NCI-H774 (cell line): Measurements from ENCODE around the gene TEDC1.

Experiments
- DNase-seq: peaks from one replicate; lab custom pipeline; 2025; lab: John Stamatoyannopoulos, UW

TEDC1 gene

GRCh38 chr14:105484069-105484996, 6.7 kb upstream of the TEDC1 start:
- no peak for DNase-seq

DNA sequence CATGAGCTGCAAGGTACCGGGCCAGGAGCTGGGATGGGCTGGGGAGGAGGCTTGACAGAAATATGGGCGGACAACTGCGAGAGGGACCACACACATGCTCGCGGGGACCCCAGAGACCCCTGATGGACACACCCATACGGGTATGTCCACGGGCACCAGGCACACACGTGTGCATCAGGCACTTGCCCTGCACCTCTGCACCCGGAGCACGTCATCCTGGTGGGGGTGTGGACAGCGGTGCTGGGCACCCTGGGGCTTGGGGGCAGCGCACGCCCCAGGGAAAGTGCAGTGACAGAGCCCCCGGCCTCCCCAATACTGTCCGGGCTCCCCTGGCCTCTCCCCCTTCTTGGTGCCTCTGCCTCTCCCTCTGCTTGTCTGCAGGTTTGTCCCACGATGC, 6.1 kb upstream of the TEDC1 start:
- no peak for DNase-seq

GRCh38 chr14:105485739-105486162, 5.3 kb upstream of the TEDC1 start:
- peak; percentile 27 for DNase-seq

GRCh38 chr14:105486163-105486973, 4.7 kb upstream of the TEDC1 start, which contains the start of gene CRIP1:
Gene CRIP1 (plus strand): TSS chr14:105486886. CDS start chr14:105487260, 374 bp downstream.
- DNase-seq = no peak

DNA sequence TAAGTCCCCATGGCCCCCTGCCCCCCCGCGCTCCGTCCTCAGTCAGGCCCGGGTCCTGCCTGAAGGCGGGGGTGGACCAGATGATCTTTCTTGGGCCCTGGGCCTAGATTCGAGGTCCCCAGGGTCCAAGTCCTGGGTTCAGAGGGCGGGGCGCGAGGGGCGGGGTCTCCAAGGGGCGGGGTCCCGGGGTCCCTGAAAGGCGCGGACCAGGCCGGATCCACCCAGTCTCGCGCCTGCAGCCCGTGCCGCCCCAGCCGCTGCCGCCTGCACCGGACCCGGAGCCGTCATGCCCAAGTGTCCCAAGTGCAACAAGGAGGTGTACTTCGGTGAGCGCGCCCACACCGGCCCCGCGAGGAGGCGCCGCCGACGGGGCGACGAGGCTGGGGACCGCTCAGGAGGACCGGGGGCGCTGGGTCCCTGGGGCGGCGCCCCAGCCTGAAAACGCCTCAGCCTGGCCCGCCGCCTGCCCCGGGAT, 4.0 kb upstream of the TEDC1 start:
- DNase-seq = no peak

- DNase-seq = peak; percentile 16
These were observed 3.5 kb upstream of the TEDC1 start for GRCh38 chr14:105487449-105487985.

DNA sequence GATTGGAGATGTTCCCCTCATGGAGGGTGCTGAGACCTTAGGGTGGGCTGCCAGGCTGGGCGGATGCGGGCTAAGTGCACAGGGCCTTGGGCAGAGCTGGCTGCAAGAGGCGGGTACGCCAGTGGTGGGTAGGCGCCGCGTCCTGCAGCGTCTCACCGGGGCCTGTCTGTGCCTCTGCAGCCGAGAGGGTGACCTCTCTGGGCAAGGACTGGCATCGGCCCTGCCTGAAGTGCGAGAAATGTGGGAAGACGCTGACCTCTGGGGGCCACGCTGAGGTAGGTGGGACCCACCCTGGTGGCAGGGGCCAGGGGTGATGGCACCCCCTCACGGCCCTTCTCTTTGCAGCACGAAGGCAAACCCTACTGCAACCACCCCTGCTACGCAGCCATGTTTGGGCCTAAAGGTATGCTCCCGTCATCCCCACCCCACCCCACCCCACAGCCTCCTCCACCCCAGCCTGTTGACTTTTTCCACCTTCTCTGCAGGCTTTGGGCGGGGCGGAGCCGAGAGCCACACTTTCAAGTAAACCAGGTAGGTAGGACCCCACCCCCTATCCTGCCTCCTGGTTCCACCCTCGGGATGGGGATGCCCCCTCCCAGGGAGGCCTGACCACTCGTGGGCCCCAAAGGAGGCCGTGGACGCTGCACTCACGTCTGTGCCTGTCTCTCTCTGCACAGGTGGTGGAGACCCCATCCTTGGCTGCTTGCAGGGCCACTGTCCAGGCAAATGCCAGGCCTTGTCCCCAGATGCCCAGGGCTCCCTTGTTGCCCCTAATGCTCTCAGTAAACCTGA, 2.9 kb upstream of the TEDC1 start:
- DNase-seq = no peak

DNA sequence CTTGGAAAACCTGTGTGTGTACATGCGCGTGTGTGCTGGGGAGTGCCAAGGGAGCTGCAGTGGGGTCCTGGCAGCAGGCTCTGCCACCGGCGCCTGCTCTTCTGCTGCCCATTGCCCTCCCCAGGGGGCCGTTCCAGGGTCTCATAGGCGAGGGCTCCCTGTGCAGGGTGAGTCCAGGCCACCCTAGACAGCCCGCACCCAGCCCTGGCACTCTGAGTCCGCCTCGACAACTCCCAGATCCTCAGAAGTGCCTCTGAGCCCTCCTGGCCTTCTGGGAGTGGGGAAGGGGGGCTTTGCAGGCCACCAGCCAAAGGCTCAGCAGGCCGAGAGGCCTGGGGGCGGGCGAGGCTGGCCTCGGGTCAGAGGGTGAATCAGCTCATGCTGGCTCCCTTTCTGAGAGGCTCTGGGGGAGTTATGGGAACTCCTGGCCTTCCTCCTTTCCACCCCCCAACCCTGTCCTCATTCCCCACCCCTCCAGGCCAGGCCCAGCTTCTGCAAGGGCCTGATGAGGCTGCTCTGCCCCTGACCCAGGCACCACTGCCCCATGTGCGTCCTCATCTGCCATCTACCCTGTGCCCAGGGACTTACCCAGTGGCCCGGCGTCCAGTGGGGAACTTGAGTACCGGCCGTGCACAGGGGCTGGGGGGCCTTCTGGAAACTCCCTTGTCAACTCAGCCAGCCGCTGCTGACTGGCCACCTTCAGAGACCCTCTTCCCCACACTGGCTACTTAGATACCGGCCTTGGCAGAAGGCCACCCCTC, 2.1 kb upstream of the TEDC1 start:
- no peak for DNase-seq

DNA sequence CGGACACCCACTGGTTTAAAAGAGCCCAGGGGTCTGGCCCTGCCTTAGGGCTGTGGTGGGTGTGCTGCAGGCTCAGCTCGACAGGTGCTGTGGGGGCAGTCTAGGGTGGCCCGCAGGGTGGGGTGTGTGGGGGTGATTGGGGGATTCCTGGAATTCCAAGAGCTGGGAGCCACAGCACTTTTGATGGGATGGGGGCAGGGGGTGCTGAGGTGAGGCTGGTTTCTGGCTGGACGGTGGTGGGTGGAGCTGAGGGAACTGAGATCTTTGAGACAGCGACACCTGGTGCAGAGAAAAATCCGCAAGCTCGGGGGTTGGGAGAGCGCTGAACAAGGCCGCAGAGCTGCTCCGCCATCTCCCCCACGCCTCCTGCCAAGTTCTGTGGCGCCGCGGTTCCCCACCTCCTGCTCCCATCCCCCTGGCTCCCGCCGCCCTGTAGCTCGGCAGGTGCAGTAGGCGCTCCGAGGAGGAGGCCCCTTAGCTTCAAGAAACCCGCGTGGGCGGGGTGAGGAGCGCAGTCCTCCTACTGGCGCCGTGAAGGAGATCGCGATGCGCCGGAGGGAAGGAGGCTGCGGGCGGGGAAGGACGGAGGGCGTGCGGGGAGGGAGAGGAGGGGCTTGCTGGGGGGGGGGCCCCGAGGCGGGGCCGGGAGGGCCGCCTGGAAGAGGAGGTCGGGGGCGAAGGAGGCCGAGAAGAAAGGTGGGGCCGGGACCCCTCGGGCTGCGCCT, 1.3 kb upstream of the TEDC1 start:
- DNase-seq = peak; percentile 74

- DNase-seq = no peak
These were observed 827 bp upstream of the TEDC1 start for GRCh38 chr14:105490267-105490571.

DNA sequence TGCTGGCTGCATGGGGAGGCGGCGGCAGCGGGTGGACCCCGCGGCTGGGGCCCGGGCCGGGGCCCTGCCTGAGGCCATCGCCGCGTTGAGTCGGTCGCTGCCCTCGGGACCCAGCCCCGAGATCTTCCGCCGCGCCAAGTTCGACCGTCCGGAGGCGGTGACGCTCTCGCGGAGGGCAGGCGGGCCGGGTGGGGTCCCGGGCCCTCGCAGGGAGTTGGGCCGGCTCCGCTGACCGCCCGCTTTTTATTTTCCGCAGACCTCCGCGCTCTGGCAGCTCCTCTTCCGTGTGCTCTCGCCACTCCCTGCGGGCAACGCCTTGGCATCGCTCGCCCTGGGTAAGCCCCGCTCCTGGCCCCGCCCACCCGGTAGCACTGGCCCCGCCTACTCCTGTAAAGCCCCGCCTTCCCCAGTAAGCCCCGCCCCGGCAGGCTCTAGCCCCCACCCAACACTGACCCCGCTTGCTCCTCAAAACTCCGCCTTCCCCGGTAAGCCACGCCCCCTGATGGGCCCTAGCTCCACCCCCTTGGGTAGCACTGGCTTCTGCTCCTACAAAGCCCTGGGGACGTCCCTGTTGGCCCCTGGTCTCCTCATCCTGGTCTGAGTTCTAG, 424 bp downstream of the TEDC1 start:
- DNase-seq = peak; percentile 70

- no peak for DNase-seq
These were observed 1.3 kb downstream of the TEDC1 start for GRCh38 chr14:105492031-105492970.

DNA sequence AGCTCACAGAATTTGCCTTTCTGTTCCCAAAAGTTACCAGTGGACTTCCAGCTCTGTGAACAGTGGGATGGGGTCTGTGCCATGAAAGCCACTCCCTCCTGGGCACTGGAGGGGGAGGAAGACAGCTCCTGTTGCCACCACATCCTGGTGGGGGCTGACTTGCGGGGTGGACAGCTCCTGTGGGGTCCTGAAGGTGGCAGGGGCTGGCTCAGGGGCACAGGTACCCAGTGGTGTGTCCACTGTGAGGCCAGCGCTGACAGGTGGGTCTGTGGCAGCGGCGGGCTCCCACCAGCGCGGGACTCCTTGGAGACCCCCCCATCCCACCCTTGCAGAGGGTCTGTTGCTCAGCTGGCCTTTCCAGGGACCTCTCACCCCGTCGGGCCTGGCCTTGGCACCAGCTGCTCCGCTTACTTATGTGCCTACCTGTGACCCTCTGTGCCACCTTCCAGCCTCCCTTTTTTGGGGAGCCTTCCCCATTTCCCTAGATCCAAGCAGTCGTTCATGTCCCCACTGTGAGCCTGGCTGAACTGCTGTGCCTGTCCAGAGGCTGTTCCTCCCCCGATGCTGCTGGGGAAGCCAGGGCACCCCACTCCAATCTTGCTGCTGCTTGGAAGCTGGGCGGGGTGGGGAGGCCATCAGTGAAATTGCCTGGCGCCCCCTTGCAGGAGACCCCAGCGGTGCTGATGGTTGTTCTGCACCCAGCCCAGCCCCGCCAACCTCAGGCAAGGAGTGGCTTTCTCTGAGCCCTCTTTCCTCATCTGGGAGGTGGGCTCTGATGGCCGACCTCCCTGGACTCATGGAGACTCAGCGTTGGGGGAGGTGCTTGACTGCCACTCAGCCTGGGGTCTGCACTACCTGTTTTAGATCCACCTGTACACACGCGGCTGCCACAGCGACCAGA, 2.2 kb downstream of the TEDC1 start:
- no peak for DNase-seq

GRCh38 chr14:105493921-105494605, 3.0 kb downstream of the TEDC1 start:
- no peak for DNase-seq

DNA sequence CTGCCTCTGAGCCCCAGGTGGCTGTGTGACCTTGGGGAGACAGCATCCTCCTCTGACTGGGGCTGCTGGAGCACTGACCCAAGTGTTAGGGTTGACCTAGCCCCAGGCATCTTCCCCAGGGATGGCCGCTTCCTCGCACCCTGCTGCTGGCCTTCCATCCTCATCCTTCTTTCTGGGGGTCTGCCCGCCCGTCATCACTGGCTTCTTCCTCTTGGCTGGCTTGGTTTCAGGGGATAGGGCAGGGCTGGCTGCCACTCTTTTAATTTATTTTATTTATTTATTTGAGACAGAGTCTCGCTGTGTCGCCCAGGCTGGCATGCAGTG, 3.5 kb downstream of the TEDC1 start:
- DNase-seq = no peak

DNA sequence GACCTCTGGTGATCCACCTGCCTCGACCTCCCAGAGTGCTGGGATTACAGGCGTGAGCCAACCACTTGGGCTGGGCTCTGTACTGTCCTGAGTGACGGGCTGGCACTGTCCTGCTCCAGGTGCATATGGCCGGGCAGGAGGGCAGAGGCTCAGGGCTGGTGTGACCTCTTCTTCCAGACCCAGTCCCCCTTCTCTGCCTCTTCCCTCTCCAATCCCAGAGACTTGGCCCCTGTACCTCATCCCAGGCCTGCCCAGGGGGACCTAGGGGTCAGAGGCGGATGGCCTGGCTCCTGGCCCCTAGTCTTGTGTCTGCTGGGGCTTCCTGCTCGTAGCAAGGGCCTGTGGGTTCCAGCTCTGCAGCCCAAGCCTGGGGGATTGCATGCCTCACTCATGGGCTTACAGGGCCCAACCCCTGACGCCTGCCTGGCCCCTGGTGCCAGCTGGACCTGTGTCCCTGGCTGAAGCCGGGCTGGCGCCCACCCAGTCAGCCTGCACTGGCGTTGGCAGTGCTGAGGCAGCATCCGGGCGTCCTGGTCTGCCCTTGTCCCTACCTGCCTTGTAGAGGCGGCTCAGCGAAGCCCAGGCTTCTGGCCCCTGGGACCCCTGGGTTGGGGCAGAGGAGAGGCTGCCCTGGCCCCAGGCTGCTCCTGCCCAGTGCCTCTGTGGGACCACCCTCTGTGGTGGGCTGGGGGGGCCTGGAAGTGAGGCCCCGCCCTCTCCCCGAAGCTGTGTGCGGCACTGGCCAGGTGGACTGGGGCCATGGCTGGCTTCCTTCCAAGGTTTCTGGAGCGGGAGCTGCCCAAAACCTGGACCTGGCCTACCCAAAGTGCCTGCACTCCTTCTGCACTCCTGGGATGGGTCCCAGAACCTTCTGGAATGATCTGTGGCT, 4.3 kb downstream of the TEDC1 start:
- DNase-seq = no peak
